ENCODE data around the gene INO80B.

DNA sequence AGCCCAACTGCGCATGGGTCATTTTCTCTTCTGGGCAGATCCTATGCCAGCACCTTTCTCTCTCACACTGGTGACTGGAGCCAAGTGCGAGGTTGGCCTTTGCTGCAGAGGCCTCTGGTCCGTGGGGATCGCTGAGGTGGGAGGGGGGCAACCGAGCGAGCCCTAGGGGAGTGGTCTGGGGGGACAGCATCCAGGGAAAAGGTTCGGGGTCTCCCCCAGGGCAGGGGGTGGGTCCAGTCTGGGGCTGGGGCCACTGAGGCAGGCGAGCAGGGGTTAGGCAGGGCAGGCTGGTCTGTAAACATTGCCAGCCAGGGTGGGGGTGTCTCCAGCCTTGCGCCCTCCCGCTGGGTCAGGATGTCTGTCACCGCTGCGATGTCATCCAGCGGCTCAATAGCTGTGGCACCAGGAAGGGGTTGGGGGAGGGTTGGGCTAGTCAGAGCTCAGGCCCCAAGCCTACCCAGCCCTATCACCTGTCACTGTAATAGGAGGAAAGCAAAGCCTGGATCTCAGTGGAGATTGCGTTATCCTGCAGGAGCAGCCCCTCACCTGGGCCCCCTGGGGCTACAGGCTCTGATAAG, 28.6 kb upstream of the INO80B start:
- TF ChIP-seq, protein P1, sequence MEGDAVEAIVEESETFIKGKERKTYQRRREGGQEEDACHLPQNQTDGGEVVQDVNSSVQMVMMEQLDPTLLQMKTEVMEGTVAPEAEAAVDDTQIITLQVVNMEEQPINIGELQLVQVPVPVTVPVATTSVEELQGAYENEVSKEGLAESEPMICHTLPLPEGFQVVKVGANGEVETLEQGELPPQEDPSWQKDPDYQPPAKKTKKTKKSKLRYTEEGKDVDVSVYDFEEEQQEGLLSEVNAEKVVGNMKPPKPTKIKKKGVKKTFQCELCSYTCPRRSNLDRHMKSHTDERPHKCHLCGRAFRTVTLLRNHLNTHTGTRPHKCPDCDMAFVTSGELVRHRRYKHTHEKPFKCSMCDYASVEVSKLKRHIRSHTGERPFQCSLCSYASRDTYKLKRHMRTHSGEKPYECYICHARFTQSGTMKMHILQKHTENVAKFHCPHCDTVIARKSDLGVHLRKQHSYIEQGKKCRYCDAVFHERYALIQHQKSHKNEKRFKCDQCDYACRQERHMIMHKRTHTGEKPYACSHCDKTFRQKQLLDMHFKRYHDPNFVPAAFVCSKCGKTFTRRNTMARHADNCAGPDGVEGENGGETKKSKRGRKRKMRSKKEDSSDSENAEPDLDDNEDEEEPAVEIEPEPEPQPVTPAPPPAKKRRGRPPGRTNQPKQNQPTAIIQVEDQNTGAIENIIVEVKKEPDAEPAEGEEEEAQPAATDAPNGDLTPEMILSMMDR (optimal IDR thresholded peaks at IDR 0.05 in 1 of 3, IDR thresholded peaks at IDR 0.05 in 1 of 3, conservative IDR thresholded peaks at IDR 0.05 in 1 of 3; ENCODE audit: extremely low read depth in 1 of 3, insufficient read depth in 2 of 3, low read length in 3 of 3): no peak
- TF ChIP-seq EZH2 (IDR thresholded peaks at IDR 0.05; ENCODE audit: low read length): no peak

All from keratinocyte (primary cell).